HepG2 (cell line): ENCODE results near the gene SS18L1. TPM values are rescaled to one million over a fixed set of nuclear protein-coding genes. Genes with fewer than 3 reads are reported as not detected.
A peak's percentile ranks its signal among the peaks of the same experiment; 100 is the strongest.

Source experiments
- AGO2 ChIP-seq: fragments of 200-400 bp; formaldehyde crosslinking; optimal IDR thresholded peaks from 2 replicates; pipeline ENCODE3; 2017; ENCODE audit warnings: mild to moderate bottlenecking, low read depth, low read length, moderate library complexity
- ARNT ChIP-seq: fragments of 450-650 bp; IDR thresholded peaks from 2 replicates; pipeline ENCODE4 v1.6.1; 2017
- CTCF ChIP-seq: sonication (generic); formaldehyde crosslinking; IDR thresholded peaks from 2 replicates; pipeline ENCODE4 v1.5.0; 2020; ENCODE audit warnings: mild to moderate bottlenecking, missing genetic modification reagents, moderate library complexity
- FOXM1 ChIP-seq: sonication (generic); formaldehyde crosslinking; IDR thresholded peaks from 2 replicates; pipeline ENCODE4 v1.5.0; 2020; ENCODE audit warnings: missing genetic modification reagents
- HMG20A ChIP-seq: IDR thresholded peaks from 2 replicates; pipeline ENCODE4 v1.6.1; 2016; ENCODE audit warnings: borderline replicate concordance
- IKZF1 ChIP-seq: fragments of 450-650 bp; IDR thresholded peaks from 2 replicates; pipeline ENCODE4 v1.7.1; 2016
- JUNB ChIP-seq: sonication (generic); formaldehyde crosslinking; IDR thresholded peaks from 2 replicates; pipeline ENCODE4 v1.8.0; 2022; ENCODE audit warnings: missing genetic modification reagents, mild to moderate bottlenecking, borderline replicate concordance
- KLF6 ChIP-seq: IDR thresholded peaks from 2 replicates; pipeline ENCODE4 v1.8.0; 2016; ENCODE audit warnings: missing biosample characterization, missing genetic modification reagents
- NFRKB ChIP-seq: fragments of 450-650 bp; IDR thresholded peaks from 2 replicates; pipeline ENCODE4 v1.6.1; 2017
- PHF8 ChIP-seq: sonication (generic); formaldehyde crosslinking; IDR thresholded peaks from 2 replicates; pipeline ENCODE4 v1.5.0; 2020; ENCODE audit warnings: missing genetic modification reagents
- SNAI1 ChIP-seq: sonication (generic); formaldehyde crosslinking; IDR thresholded peaks from 2 replicates; pipeline ENCODE4 v1.5.0; 2020; ENCODE audit warnings: mild to moderate bottlenecking, missing genetic modification reagents, borderline replicate concordance
- SRSF1 ChIP-seq: fragments of 200-400 bp; formaldehyde crosslinking; optimal IDR thresholded peaks from 2 replicates; pipeline ENCODE3; 2017; ENCODE audit warnings: mild to moderate bottlenecking, low read depth, low read length, moderate library complexity
- U2AF2 ChIP-seq: fragments of 200-400 bp; formaldehyde crosslinking; IDR thresholded peaks from 2 replicates; pipeline ENCODE4 v1.6.1; 2017; ENCODE audit warnings: low read depth, mild to moderate bottlenecking, low read length
- YEATS4 ChIP-seq: sonication (generic); formaldehyde crosslinking; IDR thresholded peaks from 2 replicates; pipeline ENCODE4 v1.4.0; 2020; ENCODE audit warnings: missing genetic modification reagents, borderline replicate concordance
- ZNF205 ChIP-seq: IDR thresholded peaks from 2 replicates; pipeline ENCODE4 v1.6.1; 2018; ENCODE audit warnings: missing biosample characterization, missing genetic modification reagents
- ZNF207 ChIP-seq: fragments of 450-650 bp; IDR thresholded peaks from 2 replicates; pipeline ENCODE4 v1.6.1; 2016; ENCODE audit warnings: antibody characterized with exemption, borderline replicate concordance
- ZNF232 ChIP-seq: sonication (generic); formaldehyde crosslinking; IDR thresholded peaks from 2 replicates; pipeline ENCODE4 v1.4.0; 2020; ENCODE audit warnings: missing genetic modification reagents, borderline replicate concordance
- ZNF253 ChIP-seq: sonication (generic); formaldehyde crosslinking; IDR thresholded peaks from 2 replicates; pipeline ENCODE4 v1.8.0; 2022; ENCODE audit warnings: mild to moderate bottlenecking, missing genetic modification reagents, borderline replicate concordance
- ZNF280B ChIP-seq: sonication (generic); formaldehyde crosslinking; IDR thresholded peaks from 2 replicates; pipeline ENCODE4 v1.5.0; 2020; ENCODE audit warnings: missing genetic modification reagents, mild to moderate bottlenecking, borderline replicate concordance
- ZNF512 ChIP-seq: sonication (generic); formaldehyde crosslinking; IDR thresholded peaks from 2 replicates; pipeline ENCODE4 v1.4.0; 2020; ENCODE audit warnings: mild to moderate bottlenecking, missing genetic modification reagents
- ZNF605 ChIP-seq: sonication (generic); formaldehyde crosslinking; IDR thresholded peaks from 2 replicates; pipeline ENCODE4 v1.8.0; 2022; ENCODE audit warnings: mild to moderate bottlenecking, missing genetic modification reagents
- polyA plus RNA-seq, 8 experiments: library from polyadenylated mRNA; depleted of rRNA in 3 of 8; stranded (reverse) in 7 of 8; unstranded in 1 of 8; fragments of >200 nt; fragmentation: Illumina TruSeq in 4 of 8; extraction: Trizol in 4 of 8; gene quantifications; 2 replicates each; pipeline versions ENCODE4 v1.2.1 to v1.2.3, GENCODE V29; 2011 to 2016; ENCODE audit warnings: low read depth in 4 of 8, missing spikeins in 1 of 8, mixed read lengths in 1 of 8; ENCODE audit not compliant: insufficient read depth in 1 of 8
- total RNA-seq, 5 experiments: library from RNA; depleted of rRNA; stranded (reverse); fragments of >200 nt; fragmentation: Illumina TruSeq; extraction: Trizol; gene quantifications; 2 replicates each; pipeline ENCODE4 v1.2.3, GENCODE V29; 2016; ENCODE audit warnings: low read depth in 1 of 5
- TF ChIP-seq, protein P1 (sequence below): fragments of 450-650 bp; IDR thresholded peaks from 2 replicates; pipeline ENCODE4 v1.6.1; 2017; ENCODE audit warnings: mild to moderate bottlenecking
- TF ChIP-seq, protein P2 (sequence below): sonication (generic); formaldehyde crosslinking; IDR thresholded peaks from 2 replicates; pipeline ENCODE4 v1.9.0; 2021; ENCODE audit warnings: missing genetic modification reagents, mild to moderate bottlenecking, borderline replicate concordance

The SS18L1 gene
- total and polyA plus RNA-seq, 2 of the 13 experiments (the other 11 are each of a cell fraction or from before 2014, with no cell fraction given), result 17.8 to 27.6 TPM

DNA sequence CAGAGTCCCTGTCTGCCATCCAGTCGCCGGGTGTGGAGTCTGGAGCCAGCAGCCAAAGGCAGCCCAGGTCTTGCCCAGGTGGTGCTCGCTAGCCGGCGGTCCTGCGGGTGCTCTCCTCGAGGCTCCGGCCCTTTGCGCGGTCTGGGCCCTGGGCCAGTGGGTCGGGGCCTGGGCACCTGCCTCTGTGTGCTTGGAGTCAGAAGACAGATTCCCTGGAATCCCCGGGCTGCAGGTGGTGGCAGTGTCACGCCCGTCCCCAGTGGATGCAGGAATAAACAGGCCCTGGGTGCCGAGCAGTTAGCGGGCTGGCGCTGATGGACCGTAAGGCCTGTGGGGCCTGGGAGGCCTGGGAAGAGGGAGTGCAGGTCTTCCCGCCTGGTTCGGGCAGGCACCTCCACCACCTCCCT is 5.3 kb downstream of the SS18L1 start (continued):
- TF ChIP-seq ZNF512 (CRISPR knock-in tag) (no peak), ZNF280B (CRISPR knock-in tag) (peak; percentile 38; the same call in 1 of the 2 replicates), ZNF205 (CRISPR knock-in tag) (no peak), SNAI1 (CRISPR knock-in tag) (no peak), CTCF (peak; percentile 34), HMG20A (no peak), SRSF1 (no peak), JUNB (CRISPR knock-in tag) (no peak), ZNF253 (CRISPR knock-in tag) (no peak), U2AF2 (no peak), KLF6 (CRISPR knock-in tag) (no peak), IKZF1 (no peak), YEATS4 (CRISPR knock-in tag) (no peak), AGO2 (no peak), ZNF207 (no peak), ARNT (no peak), PHF8 (no peak), FOXM1 (no peak), ZNF232 (CRISPR knock-in tag) (no peak), ZNF605 (peak; percentile 46; the same call in 1 of the 2 replicates), NFRKB (no peak)
- TF ChIP-seq, protein P1, sequence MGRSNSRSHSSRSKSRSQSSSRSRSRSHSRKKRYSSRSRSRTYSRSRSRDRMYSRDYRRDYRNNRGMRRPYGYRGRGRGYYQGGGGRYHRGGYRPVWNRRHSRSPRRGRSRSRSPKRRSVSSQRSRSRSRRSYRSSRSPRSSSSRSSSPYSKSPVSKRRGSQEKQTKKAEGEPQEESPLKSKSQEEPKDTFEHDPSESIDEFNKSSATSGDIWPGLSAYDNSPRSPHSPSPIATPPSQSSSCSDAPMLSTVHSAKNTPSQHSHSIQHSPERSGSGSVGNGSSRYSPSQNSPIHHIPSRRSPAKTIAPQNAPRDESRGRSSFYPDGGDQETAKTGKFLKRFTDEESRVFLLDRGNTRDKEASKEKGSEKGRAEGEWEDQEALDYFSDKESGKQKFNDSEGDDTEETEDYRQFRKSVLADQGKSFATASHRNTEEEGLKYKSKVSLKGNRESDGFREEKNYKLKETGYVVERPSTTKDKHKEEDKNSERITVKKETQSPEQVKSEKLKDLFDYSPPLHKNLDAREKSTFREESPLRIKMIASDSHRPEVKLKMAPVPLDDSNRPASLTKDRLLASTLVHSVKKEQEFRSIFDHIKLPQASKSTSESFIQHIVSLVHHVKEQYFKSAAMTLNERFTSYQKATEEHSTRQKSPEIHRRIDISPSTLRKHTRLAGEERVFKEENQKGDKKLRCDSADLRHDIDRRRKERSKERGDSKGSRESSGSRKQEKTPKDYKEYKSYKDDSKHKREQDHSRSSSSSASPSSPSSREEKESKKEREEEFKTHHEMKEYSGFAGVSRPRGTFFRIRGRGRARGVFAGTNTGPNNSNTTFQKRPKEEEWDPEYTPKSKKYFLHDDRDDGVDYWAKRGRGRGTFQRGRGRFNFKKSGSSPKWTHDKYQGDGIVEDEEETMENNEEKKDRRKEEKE, result no peak
- TF ChIP-seq, protein P2, sequence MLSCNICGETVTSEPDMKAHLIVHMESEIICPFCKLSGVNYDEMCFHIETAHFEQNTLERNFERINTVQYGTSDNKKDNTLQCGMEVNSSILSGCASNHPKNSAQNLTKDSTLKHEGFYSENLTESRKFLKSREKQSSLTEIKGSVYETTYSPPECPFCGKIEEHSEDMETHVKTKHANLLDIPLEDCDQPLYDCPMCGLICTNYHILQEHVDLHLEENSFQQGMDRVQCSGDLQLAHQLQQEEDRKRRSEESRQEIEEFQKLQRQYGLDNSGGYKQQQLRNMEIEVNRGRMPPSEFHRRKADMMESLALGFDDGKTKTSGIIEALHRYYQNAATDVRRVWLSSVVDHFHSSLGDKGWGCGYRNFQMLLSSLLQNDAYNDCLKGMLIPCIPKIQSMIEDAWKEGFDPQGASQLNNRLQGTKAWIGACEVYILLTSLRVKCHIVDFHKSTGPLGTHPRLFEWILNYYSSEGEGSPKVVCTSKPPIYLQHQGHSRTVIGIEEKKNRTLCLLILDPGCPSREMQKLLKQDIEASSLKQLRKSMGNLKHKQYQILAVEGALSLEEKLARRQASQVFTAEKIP (CRISPR knock-in tag), result no peak
